Activated gamma-delta T cell treated with Interleukin-2 at 50 U/mL for 16 hours (primary cell): ENCODE data around the gene PRXL2B.

Experiments used
- DNase-seq: peaks from one replicate; pipeline ENCODE4 v3.0.0-alpha.2; 2020

Gene PRXL2B

GRCh38 chr1:2587071-2587859 is 688 bp downstream of the PRXL2B start:
- peak; percentile 22 for DNase-seq

DNA sequence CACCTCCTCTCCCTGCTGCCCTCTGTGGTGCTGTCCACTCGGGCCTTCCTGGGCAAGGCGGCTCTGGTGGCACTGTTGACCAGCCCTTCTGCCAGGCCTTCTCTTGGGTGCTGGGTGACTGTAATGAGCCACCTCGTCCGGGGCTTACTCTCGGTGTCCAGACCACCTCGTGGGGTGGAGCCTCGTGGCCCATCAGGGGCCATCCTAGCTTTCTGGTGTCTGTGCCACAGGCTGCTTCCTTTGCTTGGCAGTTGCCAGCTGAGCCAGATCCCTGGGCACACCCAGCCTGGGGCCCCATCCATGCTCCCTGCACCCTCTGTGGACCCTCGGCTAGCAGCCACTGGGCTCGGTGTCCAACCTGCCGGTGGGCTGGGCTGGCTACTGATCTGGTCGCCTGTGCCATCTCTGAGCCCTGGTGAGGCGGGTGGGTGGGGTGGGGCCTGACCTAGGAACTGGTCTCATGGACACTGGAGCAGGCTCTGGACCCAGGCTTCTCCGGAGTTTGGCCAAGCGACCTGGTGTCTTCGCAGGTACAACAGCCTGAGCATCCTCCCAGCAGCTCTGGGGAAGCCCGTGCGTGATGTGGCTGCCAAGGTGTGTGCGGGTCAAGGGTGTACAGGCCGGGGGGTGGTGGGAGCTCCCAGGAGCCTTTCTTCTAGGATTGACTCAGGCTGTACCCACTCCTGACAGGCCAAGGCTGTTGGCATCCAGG is 1.4 kb downstream of the PRXL2B start:
- no peak for DNase-seq

DNA sequence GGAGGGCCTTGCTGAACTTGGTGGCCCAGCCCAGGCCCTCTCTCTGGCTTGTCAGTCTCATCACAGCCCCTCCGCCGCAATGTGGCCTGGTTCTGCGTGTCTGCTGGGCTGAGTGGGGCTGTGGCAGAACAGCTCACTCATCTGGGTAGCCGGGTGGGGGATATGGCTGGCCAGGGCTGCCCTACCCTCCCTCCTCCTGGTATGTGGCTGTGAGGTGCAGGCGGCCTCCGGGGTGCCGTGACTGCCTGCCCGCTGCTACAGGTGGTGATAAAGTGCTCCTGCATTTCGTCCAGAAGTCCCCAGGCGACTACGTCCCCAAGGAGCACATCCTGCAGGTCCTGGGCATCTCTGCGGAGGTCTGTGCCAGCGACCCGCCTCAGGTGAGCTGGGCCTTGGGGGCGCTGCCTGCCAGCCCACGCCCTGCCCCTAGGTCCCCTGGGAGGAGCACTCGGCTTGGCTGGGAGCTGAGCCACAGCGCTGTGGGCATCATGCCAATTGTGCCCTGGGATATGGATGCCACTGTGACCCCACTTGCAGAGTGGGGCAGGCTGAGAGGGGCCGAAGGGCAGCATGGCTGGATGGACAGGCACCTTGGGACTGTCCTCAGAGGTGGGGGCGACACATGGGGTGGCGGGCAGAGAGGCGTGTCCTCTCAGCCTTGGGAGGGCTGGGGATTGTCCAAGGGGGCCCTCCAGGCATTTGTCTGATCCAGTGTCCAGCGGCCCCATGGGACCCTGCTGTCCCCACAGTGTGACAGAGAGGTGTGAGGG is 2.3 kb downstream of the PRXL2B start:
- DNase-seq: no peak

GRCh38 chr1:2589431-2590232 is 3.1 kb downstream of the PRXL2B start:
- DNase-seq: no peak

DNA sequence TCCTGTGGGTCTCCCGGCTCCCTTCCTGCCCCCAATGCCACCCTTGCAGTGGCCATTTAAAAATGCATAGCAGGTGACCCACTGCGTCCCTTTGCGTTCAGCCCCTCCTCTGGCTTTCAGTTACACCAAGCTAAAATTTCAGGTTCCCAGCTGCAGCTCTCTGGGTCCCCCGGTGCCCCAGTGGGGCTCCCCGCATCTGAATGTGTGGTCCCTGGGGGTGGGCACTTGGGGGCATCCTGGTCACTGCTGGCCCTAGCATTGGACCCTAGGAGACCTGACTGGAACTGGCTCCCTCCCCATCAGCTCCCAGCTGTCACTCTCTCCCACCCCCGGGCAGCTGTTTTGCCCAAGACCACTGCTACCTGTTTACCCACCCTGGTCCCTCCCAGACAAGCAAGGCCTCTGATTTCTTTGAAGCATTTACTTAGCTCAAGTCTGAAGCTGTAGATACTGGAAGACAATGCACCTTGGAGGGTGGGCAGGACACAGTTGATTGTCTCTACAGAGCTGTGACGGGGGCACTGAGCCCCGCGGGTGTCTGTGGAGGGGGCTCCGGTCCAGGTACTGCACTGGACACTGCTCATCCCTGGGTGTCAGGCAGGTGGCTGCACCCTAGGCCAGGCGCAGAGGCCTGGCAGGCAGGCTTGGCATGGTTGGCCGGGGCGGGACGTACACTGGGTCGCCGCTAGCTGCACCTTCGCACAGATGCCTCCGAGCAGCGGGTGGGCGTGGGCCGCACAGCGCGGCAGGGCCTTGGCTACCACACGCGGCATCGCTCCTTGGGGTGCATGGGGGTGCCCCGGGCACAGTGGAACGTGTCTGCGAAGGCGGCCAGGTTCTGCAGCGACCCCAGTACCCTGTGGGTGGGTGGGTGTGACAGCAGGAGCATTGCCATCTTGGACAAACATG is 3.9 kb downstream of the PRXL2B start:
- no peak for DNase-seq

GRCh38 chr1:2591233-2591580 is 4.6 kb downstream of the PRXL2B start:
- DNase-seq: no peak

GRCh38 chr1:2591581-2592261 is 5.1 kb downstream of the PRXL2B start:
- DNase-seq: no peak

GRCh38 chr1:2592672-2593071 is 6.1 kb downstream of the PRXL2B start:
- no peak for DNase-seq

DNA sequence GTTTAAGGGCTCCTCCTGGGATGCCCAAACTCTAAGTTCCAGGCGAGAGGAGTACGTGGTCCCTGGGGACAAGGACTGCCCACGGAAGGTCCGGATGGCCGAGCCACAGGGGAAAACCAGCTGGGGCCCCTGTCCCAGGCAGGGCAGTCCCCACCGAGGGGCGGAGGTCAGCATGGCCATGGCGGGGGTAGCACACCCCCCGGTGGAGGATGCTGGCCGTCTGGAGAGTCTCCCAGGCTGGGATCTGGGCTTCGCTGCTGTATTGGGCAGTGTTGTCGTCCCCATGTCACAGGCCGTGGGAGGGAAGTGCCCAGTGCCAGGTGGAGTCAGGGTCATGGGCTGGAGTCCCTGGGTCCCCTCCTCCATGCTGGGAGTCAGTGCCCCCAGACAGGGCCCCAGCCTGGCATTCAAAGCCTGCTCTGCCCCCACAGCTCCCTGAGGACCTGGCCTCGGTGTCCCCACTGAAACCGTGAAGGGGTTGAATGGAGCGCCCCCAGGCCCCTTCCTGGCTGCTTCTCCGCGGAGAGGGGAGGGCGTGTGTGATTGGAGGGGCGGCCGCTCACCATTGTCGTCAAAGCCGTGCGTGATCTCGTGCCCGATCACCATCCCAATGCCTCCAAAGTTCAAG is 6.8 kb downstream of the PRXL2B start:
- no peak for DNase-seq

GRCh38 chr1:2594001-2594640 is 7.5 kb downstream of the PRXL2B start:
- no peak for DNase-seq

GRCh38 chr1:2594641-2595131 is 8.1 kb downstream of the PRXL2B start:
- DNase-seq: no peak

DNA sequence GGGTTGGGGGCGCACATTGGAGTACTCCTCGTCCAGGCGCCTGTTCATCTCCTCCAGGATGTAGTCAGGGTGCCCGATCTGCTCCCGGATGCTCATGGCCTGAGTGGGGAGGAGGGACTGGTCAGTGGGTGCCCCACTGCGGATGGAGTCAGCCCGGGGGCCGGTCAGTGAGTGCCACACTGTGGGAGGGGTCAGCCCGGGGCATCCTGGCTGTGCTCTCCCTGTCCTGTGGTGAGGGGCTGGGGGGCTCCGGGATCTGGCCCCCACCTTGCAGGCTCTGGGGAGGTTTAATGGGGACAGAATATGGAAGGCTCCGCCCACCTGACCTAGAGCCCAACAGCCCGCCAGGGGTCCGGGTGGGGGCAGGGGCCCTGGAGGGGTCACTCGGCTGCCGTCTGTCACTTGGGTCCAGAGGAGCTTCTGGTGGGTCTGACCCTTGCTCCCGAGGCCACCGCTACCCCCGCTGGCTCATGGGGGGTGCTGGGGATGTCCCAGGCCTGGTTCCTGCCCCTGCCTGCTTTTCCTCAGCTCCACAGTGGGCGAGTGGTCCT is 8.8 kb downstream of the PRXL2B start:
- DNase-seq: no peak

DNA sequence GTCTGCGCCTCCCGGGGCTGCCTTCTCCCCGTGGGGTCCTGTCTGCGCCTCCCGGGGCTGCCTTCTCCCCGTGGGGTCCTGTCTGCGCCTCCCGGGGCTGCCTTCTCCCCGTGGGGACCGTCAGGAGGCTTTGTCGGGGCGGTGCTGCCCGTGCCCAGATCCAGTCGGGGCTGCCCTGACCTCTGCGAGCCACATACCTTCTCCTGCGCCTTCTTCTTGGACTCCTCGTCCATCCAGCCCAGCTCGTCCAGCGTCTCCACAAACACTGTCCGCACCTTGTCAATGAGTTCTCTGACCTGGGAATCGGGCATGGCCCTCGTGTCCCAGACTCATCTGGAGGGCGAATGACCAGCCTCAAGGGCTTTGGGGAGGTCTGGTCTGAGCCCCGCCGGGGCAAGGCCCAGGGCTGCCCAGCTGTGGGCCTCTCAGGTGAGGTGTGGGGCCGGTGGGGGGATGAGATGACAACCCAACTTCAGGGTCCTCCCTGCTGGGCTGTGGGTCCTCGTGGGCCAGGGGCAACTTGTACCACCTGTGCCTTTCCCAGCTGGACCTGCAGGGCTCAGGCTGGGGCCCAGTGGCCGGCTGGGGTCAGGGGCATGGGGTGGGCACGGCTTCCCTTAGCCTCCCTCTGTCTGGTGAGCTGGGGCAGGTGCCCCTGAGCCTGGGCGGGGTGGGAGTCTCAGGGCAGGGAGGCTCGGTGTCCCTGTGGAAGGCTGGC is 9.4 kb downstream of the PRXL2B start:
- DNase-seq: no peak

DNA sequence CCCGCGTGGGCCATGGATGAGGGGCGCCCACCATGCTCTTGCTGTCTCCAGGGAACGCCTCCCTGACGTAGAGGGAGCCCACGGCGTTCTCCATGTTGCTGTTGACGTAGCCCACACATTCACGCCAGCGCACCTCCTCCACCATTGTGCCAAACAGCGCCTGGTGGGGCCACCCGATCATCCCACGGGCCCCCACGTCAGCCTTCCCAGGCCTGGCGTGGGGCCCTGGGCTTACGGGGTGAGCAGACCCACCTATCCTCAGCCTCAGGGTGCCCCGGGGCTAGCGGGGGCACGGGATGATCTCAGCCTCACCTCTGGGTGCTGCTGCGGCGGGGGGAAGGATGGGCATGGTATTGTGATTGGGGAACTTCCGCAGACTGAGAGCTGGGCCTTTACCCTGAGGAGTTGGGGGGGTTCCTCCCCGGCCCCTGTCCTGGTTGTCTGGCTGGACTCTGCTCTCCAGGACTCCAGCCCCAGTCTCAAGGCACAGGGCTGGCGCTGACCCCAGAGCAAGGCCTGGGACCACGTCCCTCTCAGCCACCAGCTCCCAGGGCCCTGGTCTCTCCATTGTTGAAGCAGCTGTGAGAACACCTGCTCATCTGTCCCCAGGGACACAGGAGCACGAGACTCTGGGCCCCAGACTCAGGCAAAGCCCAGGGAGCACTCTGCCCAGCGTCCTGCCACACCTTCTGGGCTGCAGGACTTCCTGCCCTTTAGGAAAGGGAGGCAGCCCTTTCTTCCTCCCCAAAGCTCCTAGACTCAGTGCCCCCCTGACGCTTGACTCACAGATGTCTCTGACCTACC is 10.2 kb downstream of the PRXL2B start:
- DNase-seq: no peak

DNA sequence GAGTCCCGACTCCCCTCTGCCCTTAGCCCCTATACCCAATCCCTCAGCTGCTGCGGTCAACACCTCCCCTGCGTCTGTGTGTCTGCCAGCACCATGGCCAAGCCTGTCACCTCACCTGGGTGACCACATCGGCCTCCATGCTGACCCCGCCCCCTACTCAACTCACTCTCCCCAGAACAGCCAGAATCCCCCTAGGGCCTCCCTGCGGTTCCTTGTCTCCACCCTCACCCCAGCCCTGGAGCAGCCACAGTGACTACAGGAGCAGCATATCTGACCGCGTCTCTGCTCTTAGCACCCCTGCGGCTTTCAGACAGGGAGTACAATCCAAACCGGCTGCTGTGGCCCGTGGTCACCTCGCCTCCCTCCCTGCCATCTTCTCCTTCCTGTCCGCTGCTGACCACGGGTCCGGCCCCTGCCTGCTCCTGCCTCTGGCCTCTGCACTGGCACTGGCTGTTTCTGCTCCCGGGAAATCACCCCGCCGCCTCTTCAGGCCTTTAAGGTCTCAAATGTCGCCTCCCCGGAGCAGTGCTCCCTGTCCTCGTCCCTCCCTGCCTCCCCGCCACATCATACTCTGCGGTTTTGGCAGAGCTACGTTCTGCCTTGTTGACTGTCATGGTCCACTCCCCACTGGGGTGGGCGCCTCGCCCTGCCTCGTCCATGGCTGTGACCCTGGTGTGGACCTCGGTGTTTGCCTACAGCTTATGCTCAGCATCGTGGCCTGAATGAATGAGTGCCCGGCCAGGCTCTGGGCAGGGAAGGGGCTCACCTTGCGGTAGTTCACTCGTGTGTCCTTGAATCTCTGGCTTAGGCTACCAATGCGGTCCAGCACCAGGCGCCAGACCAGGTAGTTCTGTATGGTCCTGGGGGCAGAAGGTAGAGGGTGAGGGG is 11.1 kb downstream of the PRXL2B start:
- no peak for DNase-seq

DNA sequence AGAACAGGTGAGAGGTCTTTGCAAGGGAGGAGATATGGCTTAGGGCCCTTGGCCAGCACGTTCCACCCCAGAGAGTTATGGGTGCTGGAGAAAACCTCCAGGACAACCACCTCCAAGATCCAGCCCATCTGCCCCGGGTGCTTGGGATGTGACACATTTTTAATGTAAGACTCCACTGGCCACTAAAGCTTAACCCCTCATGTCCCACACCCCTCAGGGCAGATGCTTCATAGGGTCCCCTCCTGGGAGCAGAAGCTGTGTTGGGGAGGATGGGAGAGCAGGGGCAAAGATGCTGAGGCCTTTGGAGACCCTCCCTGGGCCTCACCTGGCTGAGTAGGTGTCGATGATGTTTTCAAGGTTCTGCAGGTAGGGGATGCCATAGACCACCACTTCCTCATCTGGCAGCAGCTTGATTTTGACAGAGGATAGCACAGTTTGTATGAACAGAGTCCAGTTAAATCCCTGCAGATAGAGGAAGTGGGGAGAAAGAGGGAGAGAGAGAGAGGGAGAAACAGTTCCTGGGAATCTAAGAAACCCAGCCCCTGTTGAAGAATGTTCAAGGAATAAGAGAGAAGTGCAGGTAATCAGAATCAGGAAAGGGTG is 11.9 kb downstream of the PRXL2B start:
- DNase-seq: no peak
